ENCODE results near the gene GGT6. TPM values are rescaled to one million over a fixed set of nuclear protein-coding genes. Genes with fewer than 3 reads are reported as not detected.
A peak's percentile ranks its signal among the peaks of the same experiment; 100 is the strongest.

GGT6 gene
- total RNA-seq, 1 donor from 2014 or later = not detected

GRCh38 chr17:4554441-4554996 lies 5.9 kb downstream of the GGT6 start:
- peaks cover 26% of the 10 kb centered on the region for H3K4me1 ChIP-seq
- no peak for DNase-seq
- intact Hi-C loops (cut with micrococcal nuclease) = no loop called here
- H3K27me3 ChIP-seq (ENCODE audit: low read depth) = no peaks in the 10 kb centered on the region
- TF ChIP-seq CTCF (IDR thresholded peaks at IDR 0.05; ENCODE audit: borderline replicate concordance) = no peak
- no peaks in the 10 kb centered on the region for H3K9me3 ChIP-seq (replicated peaks)
- H3K36me3 ChIP-seq = peaks cover 43% of the 10 kb centered on the region
- peak overlapping the region; percentile 93 for H3K27ac ChIP-seq (replicated peaks)
- peak overlapping the region; percentile 94 for H3K4me3 ChIP-seq

GRCh38 chr17:4553669-4554068 lies 6.7 kb downstream of the GGT6 start:
- TF ChIP-seq CTCF (IDR thresholded peaks at IDR 0.05; ENCODE audit: borderline replicate concordance) = no peak
- Histone ChIP-seq H3K4me1 (peaks cover 26% of the 10 kb centered on the region), H3K27ac (replicated peaks) (no peak overlapping the region), H3K9me3 (replicated peaks) (no peaks in the 10 kb centered on the region), H3K27me3 (ENCODE audit: low read depth) (no peaks in the 10 kb centered on the region), H3K36me3 (peaks cover 52% of the 10 kb centered on the region), H3K4me3 (no peak overlapping the region)
- DNase-seq = no peak
- intact Hi-C loops (cut with micrococcal nuclease) = no loop called here

GRCh38 chr17:4551796-4552525 lies 8.4 kb downstream of the GGT6 start:
- no peak for DNase-seq
- H3K4me1 ChIP-seq = peaks cover 26% of the 10 kb centered on the region
- intact Hi-C loops (cut with micrococcal nuclease) = no loop called here

GRCh38 chr17:4551141-4551540 lies 9.2 kb downstream of the GGT6 start:
- Histone ChIP-seq H3K9me3 (replicated peaks) (no peaks in the 10 kb centered on the region), H3K4me1 (peaks cover 22% of the 10 kb centered on the region), H3K36me3 (peaks cover 75% of the 10 kb centered on the region), H3K27ac (replicated peaks) (no peak overlapping the region), H3K4me3 (no peak overlapping the region), H3K27me3 (ENCODE audit: low read depth) (no peaks in the 10 kb centered on the region)
- TF ChIP-seq CTCF (IDR thresholded peaks at IDR 0.05; ENCODE audit: borderline replicate concordance) = no peak
- intact Hi-C loops (cut with micrococcal nuclease) = no loop called here
- no peak for DNase-seq

More at GRCh38 chr17:4551796-4552525, 8.4 kb downstream of the GGT6 start:
- Histone ChIP-seq H3K27me3 (ENCODE audit: low read depth) (no peaks in the 10 kb centered on the region), H3K36me3 (peaks cover 66% of the 10 kb centered on the region), H3K4me3 (no peak overlapping the region), H3K9me3 (replicated peaks) (no peaks in the 10 kb centered on the region), H3K27ac (replicated peaks) (no peak overlapping the region)
- TF ChIP-seq CTCF (IDR thresholded peaks at IDR 0.05; ENCODE audit: borderline replicate concordance) = no peak

GRCh38 chr17:4550534-4551039 lies 9.8 kb downstream of the GGT6 start:
- Histone ChIP-seq H3K27ac (replicated peaks) (no peak overlapping the region), H3K36me3 (peaks cover 80% of the 10 kb centered on the region), H3K4me1 (peaks cover 16% of the 10 kb centered on the region), H3K9me3 (replicated peaks) (no peaks in the 10 kb centered on the region), H3K4me3 (no peak overlapping the region), H3K27me3 (ENCODE audit: low read depth) (no peaks in the 10 kb centered on the region)
- no peak for TF ChIP-seq CTCF (IDR thresholded peaks at IDR 0.05; ENCODE audit: borderline replicate concordance)
- no peak for DNase-seq
- intact Hi-C loops (cut with micrococcal nuclease) = no loop called here

All from left ventricle myocardium inferior (tissue), 1 donor.